Activated naive CD4-positive, alpha-beta T cell treated with anti-CD3 and anti-CD28 coated beads, Interleukin-2, amount 50 U/mL, for 16 hours (primary cell): Measurements from ENCODE around the gene CRK.
"Not testable (repeated sequence)": the region's sequence is repeated elsewhere in the genome, so short reads cannot be mapped to it uniquely, and the experiment has no call there.

ENCODE experiments used
- DNase-seq: peaks from one replicate; pipeline ENCODE4 v3.0.0-alpha.2; 2020

Gene CRK

GRCh38 chr17:1462164-1463112, 6.4 kb upstream of the CRK start:
- DNase-seq, result no peak

DNA sequence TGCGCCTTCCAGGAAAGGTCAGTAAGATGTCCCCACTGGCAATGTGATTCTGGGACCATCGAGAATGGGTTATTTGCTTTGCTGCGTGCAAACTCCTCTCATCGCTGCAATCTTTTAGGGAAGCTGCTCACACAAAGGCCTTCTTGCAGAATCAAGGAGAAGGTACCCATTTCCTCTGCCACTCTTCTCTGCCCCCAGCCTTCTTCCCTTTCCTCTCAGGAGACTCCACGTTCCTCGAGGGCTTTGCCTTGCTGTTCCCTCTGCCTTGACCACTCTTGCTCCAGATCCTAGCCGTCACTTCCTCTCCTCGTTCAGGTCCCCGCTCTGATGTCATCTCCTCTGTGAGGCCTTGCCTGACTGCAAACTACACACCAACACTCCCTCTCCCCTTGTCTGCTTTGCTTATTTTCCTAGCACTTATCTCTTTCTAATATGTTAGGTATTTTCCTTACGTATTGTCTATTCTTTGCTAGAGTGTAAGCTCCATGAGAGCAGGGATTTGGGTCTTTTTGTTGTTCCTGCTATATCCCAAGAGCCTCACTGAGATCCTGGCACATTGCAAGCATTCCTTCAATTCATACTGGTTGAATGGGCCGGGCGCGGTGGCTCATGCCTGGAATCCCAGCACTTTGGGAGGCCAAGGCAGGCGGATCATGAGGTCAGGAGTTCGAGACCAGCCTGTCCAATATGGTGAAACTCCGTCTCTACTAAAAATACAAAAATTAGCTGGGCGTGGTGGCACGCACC, 5.3 kb upstream of the CRK start:
- DNase-seq, result no peak

- DNase-seq, result no peak
These were observed 4.2 kb upstream of the CRK start for GRCh38 chr17:1460233-1460632.

GRCh38 chr17:1455291-1455796, 688 bp downstream of the CRK start:
- DNase-seq, result peak; percentile 25

GRCh38 chr17:1454541-1454940, 1.5 kb downstream of the CRK start:
- no peak for DNase-seq

GRCh38 chr17:1453694-1454093, 2.3 kb downstream of the CRK start:
- not testable (repeated sequence) for DNase-seq

GRCh38 chr17:1452836-1453235, 3.2 kb downstream of the CRK start:
- no peak for DNase-seq

GRCh38 chr17:1450261-1450660, 5.8 kb downstream of the CRK start:
- not testable (repeated sequence) for DNase-seq

DNA sequence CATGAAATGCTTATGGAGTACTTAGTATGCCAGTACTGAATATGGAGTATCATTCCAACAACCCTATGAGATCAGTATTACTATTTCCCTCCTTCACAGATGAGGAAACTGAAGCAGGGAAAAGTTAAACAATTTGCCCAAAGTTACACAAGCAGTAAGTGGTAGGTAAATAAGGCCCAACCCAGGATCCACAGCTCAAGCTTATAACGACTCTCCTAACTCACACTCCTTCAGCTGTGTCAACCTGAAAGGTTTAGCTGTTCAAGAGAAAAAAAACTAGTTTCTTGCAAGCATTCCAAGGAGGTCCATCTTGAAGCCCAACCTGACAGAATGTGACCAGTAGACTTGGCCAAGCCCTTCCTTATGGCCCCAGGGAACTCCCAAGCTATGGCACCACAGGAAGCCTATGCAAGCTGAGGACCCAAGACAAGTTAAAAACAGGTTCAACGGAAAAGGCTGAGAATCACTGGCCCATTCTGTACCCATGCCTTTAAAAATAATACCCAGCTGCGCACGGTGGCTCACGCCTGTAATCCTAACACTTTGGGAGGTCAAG, 6.5 kb downstream of the CRK start:
- DNase-seq, result no peak

DNA sequence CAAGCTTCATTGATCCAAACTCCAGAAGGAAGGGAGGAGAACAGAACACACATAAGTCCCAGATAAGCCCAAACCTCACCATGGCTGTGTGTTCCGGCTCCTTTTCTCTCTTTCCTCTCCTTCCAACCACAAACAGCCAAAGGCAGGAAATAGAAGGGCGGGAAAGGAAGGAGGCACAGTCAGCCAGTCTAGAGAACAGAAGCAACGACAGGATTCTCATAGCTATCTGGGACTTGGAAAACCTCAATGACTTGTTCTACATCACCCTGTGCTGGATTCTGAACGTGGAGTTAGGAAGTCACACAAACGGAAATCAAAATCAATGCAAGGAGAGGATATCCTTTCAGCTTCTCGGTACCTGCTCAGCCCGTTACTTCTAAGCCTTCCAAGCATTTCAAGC, 9.0 kb downstream of the CRK start:
- no peak for DNase-seq

GRCh38 chr17:1446201-1446600, 9.8 kb downstream of the CRK start:
- DNase-seq, result no peak

- not testable (repeated sequence) for DNase-seq
These were observed 10.3 kb downstream of the CRK start for GRCh38 chr17:1445695-1446094.

- not testable (repeated sequence) for DNase-seq
These were observed 13.3 kb downstream of the CRK start for GRCh38 chr17:1442721-1443120.

- DNase-seq, result no peak
These were observed 13.8 kb downstream of the CRK start for GRCh38 chr17:1442187-1442586.

- DNase-seq, result no peak
These were observed 15.1 kb downstream of the CRK start for GRCh38 chr17:1440921-1441320.

DNA sequence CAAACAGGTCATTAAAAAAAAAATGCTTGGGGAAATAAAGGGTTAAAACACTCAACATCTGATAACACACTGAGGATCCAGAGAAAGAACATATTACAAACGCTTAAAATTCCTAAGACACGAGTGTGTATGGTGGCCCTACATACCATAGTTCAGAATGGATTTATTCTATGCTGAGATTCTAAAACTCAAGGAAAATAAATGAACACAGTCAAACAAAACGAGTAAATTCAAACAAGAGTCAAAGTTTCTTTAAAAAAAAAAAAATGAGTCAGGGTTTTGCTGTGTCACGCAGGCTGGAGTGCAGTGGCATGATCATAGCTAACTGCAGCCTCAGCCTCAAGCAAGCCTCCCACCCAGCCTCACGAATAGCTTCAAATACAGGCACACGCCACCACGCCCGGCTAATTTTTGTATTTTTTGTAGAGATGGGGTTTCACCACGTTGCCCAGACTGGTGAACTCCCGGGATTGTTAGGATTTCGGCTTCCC, 17.4 kb downstream of the CRK start:
- DNase-seq, result no peak

- no peak for DNase-seq
These were observed 20.7 kb downstream of the CRK start for GRCh38 chr17:1435326-1435725.

GRCh38 chr17:1434150-1434549, 21.9 kb downstream of the CRK start:
- DNase-seq, result no peak

DNA sequence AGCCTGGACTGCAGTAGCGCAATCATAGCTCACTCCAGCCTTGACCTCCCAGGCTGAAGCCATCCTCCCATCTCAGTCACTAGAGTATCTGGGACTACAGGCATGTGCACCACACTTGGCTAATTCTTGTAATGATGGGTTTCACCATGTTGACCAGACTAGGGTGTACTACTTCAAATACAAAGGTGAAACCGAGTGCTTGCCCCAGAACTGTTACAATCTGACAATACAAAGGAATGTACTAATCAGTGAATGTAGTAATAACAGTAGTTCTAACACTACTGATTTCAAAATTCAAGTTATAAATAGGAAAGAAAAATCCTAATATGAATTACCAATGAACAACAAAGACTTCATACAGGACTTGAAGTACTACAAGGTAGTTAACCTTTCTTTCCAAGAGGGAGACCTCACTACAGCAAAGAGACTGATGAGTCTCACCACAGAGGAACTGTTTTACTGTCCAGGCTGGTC, 24.4 kb downstream of the CRK start:
- DNase-seq, result no peak

- no peak for DNase-seq
These were observed 32.4 kb downstream of the CRK start for GRCh38 chr17:1423456-1424135.

DNA sequence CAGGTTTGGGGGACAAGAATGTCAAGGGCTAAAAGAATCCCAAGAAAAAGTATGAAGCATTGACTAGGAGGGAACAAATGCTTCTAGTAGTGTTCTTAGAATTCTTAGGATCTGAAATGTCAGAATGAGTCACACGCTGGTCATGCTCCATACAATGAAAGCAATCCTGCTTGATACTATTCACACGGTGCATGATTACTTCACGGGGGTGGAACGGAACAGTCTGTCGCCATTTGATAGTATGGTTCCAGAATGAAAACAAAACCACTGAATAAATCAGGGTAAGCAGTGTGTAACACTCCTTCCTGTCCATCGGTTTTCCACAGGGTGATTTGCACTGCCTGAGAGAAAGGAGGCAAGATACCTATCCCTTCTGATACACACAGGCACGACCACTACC, 33.1 kb downstream of the CRK start:
- no peak for DNase-seq

- DNase-seq, result no peak
These were observed 34.6 kb downstream of the CRK start for GRCh38 chr17:1421470-1421869.

DNA sequence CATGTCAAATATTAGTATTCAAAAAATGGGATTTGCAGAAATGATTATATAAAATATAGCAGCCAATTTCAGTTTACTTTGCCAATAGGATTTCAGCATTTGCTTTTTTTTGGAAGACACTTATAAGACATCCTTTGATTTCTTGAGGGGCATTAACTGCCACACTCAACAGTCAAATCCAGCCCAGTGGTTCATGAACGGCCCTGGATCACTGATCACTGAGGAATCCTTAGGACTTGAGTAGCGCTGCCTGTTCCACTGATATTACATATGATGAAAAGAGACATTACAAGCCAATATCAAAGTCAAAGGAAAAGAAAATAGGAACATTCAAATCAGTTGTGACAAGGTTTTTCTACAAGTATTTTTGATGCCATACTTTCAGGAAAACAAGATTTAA, 35.1 kb downstream of the CRK start:
- DNase-seq, result no peak
